Measurements from ENCODE around the gene MORN4. TPM values are rescaled to one million over a fixed set of nuclear protein-coding genes. Genes with fewer than 3 reads are reported as not detected.
"Not testable (repeated sequence)": the region's sequence is repeated elsewhere in the genome, so short reads cannot be mapped to it uniquely, and the experiment has no call there.

The MORN4 gene
- total RNA-seq, 1 donor from 2014 or later = 12.9 TPM

DNA sequence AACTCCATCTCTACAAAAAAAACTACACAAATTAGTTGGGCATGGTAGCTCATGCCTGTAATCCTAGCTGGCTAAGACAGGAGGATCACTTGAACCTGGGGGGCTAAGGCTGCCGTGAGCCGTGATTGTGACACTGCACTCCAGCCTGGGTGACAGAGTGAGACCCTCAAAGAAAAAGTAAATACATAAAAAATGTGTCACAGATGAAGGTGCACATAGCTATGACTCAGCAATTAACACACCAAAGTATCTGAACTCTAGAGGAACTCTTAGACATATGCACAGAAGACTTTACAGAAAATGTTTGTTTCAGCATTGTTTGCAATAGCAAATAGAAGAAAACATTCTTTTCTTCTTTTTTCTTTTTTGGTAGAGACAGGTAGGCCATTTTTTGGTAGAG, 35.5 kb downstream of the MORN4 start:
- DNase-seq (ENCODE audit: low spot score) = no peak

DNA sequence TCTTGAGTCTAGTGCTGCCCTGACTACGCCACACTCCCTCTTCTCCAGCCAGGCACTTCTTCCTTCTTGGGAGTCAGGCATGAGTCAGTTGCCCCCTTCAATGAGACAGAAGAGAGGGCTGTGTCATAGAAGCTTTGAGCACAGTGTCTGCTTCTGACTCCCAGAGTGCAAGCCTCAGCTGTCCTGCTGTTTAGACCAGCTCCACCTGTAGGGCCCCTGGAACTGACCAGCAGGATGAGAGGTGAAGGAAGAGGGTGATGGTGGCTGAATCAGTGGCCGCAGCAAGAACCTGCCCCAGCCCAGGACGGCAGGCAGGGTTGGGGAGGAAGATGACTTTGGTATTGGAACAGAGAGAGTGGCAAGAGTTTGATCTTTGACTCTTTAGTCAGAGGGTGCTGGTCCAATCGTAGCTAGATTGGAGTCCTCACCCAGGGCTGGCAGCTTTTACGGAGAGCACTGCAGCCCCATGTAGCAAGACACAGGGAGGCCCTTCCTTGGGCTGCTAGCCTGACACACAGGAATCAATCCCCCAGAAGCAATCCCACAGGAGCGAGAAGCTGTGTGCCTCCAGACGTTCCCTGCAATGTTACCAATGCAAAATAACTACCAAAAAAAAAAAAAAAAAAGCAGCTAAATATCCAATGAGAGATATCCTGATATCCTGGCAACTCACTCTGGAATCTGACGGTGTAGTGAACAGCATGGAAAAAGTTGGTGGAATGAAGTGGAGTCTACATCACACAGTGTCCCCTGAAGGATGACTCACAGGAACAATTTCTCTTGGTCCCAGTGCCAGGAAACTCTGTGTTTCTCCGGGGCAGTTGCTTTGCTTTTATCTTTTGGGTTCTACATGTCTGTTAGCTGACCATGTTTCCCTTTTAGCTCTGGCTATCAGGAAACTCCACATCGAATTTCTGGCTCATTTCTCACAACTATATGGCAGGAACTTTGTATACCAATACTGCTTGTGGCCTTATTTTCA, 36.9 kb downstream of the MORN4 start:
- DNase-seq (ENCODE audit: low spot score) = peak; percentile 70

DNA sequence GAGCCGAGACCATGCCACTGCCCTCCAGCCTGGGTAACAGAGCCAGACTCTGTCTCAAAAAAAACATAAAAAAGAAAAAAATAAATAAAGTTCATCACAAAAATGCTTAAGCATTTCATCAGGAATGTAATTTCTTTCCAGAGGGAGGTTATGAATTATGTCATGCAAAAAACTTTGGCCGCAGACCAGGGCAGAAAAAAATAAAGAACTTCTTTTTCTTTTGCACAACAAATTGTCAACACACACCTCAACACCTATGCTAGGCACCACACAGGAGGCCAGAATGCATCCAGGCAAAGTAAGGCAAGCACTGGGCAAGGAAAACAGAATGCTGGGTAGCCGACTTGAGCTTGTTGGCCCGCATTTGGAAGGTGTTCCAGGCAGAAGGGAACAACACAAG, 39.9 kb downstream of the MORN4 start:
- DNase-seq (ENCODE audit: low spot score) = no peak

DNA sequence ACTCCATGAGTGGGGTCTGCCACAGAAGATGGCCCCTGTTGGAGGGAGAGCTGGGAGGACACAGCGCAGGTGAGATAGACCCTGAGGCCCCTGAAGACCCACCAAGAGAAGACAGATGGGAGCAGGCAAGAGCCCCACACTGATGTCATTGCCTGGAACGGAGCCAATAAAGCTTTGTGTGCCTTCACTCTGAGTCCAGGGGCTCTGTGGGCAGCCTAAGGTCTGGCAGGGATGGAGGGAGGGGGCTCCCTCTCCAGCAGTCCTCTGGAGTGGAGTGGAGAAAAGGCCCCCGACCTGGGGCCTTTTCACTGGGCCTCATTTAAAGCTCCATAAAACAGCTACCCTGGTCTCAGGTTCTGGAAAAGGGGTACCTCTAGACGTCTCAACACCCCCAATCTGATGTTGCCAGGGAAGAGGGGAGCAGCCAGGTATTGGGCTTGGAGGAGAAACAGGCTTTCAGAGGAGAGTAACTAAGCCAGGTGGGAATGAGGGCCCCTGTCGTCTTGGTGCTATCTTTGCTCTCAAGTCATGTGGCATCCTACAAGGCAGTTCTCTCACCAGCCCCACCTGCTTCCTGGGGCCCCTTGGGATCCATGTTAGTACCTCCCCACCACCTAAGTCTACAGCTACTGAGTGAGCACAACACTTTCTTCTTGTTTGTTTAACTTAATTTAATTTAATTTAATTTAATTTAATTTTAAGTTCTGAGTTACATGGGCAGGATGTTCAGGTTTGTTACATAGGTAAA, 42.4 kb downstream of the MORN4 start:
- DNase-seq (ENCODE audit: low spot score) = no peak

DNA sequence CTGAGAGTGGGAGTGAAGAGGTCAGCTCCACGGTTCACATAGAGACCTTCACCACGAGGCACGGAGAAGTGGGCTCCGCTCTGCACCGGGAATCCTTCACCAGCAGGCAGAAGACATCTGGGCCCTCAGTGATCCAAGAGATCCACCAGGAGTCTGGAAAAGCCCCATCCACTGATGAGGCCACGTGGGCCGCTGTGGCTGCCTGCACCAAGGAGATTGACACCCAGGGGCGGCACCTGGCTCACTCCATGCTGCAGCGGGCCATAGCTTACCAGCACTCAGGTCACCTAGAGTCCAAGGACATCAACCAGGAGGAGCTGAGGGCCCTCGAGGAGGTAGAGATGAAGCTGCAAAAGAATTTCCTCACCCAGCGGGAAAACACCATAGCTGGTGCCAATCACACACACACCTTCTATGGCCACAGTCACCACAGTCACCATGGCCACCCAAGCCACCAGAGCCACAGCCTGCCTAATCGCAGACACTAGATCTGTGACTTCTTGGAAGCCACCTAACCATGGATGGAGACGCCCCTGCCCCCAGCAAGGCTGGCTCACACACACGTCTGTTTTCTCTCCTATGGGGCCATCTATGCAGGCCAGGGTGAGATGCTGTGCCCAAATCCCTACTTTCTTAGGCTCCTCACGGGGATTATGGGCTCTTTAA, 43.1 kb downstream of the MORN4 start:
- no peak for DNase-seq (ENCODE audit: low spot score)

DNA sequence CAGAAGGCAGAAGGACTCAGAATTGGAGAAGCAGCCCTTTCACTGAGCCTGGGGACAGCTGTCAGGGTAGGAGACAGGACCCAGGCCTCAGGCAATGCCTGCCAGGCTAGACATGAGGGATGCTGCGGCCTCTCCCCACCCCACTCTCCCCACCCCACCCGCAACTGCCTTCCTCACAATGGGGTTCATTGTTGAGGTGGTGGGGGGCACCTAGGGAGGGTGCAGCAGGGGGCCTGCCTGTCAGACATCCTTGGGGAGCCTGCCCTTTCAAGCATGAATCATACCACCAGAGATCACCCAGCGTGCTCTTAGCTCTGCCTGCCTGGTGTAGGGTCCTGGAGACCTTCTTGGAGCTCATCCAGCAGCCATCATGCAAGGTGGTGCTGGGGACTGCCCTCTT, 43.8 kb downstream of the MORN4 start, which contains the start of gene C10orf62:
C10orf62 (plus strand) TSS at position 243 of the 400 bp plus-strand sequence. CDS start 177 bp downstream, outside the sequence.
- DNase-seq (ENCODE audit: low spot score) = no peak

DNA sequence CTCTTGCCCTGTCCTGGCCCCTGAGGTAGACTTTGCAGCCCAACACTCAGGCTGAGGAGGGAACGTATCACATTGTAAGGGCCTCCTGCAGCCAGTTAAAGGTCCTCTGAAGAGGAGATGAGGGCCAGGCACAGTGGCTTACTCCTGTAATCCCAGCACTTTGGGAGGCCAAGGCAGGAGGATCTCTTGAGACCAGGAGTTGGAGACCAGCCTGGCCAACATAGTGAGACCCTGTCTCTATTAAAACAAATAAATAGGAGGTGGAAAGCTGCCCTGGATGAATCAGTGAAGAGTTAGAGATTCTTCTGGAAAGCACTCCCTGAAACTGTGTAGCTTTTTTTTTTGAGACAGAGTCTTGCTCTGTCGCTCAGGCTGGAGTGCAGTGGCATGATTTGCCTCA, 46.1 kb downstream of the MORN4 start:
- DNase-seq (ENCODE audit: low spot score) = no peak

DNA sequence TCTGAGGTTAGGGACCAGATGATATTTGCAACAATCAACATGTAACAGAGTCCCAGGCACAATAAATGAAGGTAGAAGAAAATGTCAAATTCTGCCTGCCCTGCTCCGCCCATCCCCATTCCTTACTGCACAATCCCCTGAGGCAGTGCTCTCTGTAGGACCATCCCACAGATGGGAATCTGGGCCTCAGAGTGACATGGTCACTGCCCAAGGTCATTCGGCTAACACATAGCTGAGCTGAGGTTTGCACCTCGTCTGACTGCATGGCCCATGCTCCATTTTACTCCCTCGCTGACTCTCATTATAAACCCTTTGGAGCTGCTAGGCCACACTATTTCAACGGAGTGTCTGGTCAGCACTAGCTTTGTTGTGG, 47.9 kb downstream of the MORN4 start:
- DNase-seq (ENCODE audit: low spot score) = no peak

DNA sequence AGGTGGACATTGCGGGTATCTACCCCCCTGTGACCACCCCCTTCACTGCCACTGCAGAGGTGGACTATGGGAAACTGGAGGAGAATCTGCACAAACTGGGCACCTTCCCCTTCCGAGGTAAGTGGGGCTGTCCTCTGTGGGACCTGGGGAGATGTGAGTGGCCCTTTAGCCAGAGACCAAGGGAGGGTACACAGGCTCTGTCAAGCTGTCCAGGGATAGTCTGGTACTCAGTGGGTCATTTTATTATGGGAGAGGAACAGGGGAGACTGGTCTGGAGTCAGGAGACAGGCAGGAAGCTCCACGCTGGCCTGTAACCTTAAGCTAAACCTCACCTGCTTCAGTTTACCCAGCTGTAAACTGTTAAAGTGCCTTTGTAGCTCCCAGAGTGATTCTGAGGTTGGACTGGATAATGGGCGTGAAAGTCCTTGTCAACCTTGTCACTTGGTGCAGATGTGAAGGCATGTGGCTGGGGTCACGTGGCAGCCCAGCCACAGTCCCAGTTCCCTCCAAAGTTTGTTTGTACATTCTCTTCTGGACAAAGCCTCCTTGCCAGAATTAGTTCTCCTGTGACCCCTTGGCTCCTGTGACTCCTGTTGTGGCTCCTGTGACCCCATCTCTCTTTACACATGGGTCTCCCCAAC, 48.4 kb downstream of the MORN4 start:
- DNase-seq (ENCODE audit: low spot score) = no peak

DNA sequence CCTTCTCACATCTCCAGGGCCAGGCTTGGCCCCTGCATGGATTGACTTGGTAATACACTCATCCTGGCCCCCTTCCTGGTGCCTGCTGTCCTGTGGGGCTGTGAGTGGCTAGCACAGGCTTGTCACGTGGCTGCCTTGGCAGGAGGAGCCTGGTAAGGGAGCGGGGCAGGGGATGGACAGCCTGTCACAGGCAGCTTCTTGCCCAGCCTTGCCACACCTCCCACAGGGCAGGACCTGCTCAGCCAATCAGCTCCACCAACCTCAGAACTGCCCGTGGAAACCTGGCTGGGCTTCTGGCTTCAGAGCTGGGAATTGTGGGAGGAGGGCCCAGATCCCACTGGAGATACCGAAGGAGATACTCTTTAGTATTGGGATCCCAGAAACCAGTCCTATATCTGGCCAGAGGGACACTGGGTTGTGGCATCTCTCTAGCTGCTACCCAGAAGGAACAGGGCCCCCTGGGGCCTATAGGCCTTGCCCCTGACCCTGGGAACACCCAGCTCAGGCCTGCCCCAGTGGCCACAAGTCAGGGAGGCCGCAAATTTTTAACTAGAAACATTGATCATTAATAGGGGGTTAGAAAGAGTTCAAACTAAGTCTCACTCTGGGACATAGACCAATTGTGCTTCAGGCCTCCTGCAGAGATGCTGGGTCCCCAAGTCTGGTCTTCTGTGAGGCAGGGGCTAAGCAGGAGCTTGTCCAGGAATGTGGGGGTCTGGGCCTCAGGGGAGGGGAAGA, 49.1 kb downstream of the MORN4 start, which contains the start of gene HOGA1:
HOGA1 (plus strand) TSS at position 330 of the 738 bp plus-strand sequence; CDS start at position 645, 315 bp downstream.
- DNase-seq (ENCODE audit: low spot score) = peak; percentile 67

DNA sequence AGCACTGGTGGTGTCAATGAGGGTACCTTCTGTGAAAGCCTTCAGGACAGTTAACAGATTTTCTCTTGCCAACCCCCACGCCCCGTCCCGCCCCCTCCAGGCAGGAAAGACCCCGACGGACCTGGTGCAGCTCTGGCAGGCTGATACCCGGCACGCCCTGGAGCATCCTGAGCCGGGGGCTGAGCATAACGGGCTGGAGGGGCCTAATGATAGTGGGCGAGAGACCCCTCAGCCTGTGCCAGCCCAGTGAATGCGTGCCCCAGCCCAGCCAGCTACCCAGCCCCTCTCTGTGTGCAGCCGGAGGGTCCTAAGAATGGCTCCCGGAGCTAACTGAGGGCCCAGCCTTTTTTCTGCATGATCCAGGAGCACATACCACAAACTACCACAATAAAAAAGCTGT, 49.8 kb downstream of the MORN4 start:
- DNase-seq (ENCODE audit: low spot score) = no peak

DNA sequence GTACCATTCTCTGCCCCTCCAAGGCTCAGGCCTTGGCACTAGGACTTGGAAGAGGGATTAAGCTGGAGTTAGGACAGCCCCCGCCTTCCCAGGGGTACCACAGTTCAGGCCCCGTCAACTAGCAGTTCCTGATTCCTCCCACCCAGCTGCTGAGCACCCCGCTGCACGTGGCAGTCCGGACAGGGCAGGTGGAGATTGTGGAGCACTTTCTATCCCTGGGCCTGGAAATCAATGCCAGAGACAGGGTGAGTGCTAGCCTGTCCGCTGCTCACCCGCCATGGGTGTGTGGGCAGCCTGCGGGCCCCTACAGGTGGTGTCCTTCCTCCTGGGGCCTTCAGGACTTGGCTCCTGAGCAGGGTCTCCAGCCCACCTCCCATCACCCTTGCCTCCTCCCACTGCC, 51.1 kb downstream of the MORN4 start:
- DNase-seq (ENCODE audit: low spot score) = no peak

DNA sequence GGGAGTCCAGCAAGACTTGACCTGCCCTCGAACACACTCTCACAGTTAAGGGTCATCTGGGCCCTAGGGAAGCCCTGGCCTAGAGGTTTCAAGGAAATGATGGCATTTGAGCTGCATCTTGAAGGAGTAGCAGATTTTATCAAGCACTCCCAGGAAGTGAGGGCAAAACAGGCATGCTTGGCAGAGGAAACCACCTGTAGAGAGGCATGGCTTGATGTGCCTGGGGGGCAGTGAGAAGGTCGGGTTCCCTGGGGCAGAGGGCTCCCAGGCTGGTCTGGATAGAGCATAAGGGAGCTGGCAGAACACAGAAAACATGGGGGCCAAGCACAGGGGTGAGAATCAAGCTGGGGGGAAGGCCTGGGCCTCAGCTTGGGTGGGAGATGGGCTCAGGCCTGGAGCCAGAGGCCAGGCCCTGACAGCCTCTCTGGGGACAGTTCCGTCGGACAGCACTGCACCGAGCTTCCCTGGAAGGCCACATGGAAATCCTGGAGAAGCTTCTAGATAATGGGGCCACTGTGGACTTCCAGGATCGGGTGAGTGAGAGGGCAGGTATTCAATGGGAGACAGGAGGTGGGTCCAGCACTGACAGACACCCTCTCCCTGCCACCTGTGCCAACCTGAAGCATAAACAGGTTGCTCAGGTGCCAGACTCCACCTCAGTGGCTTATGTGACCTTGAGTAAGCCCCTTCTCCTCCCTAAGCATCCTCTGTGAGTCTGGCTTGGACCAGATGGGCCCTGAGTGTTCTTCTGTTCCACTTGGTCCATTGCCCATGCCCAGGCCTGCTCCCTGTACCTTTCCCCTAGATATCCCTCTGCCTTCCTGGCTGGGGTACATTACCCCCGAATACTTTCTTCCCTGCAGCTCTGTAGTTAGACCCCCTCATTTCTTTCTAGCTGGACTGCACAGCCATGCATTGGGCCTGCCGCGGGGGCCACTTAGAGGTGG, 52.6 kb downstream of the MORN4 start:
- DNase-seq (ENCODE audit: low spot score) = no peak

DNA sequence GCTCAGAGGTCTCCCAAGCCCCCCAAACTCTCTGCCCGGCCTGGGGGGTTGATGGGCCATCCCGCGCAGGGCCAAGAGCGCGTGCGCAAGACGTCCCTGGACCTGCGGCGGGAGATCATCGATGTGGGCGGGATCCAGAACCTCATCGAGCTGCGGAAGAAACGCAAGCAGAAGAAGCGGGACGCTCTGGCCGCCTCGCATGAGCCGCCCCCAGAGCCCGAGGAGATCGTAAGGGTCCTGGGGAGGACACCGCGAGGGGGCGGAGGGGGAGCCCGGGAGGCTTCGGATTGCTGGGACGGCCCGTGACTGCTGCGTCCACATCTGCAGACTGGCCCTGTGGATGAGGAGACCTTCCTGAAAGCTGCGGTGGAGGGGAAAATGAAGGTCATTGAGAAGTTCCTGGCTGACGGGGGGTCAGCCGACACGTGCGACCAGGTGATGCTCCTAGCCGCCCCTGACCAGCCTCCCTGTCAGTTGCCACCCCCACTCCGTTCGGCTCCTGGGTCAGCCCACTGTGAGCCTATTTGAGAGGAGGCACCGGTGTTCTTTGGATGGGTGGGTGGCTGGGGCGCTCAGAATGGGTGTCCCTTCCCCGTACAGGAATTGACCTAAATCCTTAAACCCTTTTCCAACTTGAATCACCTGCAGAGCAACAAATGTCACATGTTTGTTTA, 55.0 kb downstream of the MORN4 start:
- DNase-seq (ENCODE audit: low spot score) = no peak

DNA sequence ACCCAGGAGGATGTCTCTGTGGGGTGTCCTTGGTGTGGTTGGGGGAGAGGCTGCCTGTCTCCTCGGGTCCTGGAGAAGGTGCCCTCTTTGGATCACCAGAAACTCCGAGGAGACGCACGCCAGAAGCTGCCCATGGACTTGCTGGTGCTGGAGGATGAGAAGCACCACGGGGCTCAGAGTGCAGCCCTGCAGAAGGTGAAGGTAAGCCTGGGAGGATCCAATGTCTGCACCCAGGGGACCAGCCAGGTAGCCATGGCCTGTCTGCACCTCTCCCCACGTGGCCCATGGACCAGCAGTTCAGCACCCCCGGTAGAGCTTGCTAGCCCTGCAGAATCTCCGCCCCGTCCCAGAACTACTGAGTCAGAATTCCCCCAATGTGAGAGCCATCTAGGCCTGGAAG, 55.6 kb downstream of the MORN4 start:
- no peak for DNase-seq (ENCODE audit: low spot score)

DNA sequence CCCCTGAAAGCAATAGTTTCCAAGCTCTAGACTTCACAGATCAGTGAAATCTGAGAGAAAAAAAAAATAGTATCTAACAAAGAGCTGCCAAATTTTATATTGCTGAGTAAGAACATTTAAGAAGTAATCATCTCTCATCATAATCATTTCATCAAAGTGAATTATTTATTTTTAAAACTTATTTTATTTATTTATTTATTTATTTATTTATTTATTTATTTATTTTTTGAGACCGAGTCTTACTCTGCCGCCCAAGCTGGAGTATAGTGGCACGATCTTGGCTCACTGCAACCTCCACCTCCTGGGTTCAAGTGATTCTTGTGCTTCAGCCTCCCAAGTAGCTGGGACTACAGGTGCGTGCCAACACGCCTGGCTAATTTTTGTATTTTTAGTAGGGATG, 56.8 kb downstream of the MORN4 start:
- DNase-seq (ENCODE audit: low spot score) = not testable (repeated sequence)

DNA sequence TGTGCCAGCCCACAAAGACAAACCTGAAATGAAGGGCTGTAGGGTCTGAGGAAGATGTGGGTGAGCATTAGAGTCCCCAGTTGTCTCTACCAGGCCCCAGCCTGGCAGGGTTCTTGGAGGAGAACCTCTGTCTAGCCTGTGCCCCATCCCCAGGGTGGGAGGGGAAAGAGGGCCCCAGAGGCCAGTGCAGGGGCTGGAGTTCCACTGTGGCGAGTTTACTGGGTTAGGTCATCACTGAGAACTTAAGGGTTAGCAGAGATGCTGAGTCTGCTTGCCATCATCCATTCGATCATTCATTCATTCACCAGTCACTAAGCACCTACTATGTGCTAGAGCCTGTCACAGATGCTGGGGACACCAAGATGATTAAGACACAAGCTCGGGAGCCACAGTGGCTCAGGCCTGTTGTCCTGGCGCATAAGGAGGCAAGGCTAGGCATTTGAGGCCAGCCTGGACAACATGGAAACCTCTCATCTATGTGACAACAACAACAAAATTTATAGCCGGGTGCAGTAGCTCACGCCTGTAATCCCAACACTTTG, 58.1 kb downstream of the MORN4 start:
- no peak for DNase-seq (ENCODE audit: low spot score)

DNA sequence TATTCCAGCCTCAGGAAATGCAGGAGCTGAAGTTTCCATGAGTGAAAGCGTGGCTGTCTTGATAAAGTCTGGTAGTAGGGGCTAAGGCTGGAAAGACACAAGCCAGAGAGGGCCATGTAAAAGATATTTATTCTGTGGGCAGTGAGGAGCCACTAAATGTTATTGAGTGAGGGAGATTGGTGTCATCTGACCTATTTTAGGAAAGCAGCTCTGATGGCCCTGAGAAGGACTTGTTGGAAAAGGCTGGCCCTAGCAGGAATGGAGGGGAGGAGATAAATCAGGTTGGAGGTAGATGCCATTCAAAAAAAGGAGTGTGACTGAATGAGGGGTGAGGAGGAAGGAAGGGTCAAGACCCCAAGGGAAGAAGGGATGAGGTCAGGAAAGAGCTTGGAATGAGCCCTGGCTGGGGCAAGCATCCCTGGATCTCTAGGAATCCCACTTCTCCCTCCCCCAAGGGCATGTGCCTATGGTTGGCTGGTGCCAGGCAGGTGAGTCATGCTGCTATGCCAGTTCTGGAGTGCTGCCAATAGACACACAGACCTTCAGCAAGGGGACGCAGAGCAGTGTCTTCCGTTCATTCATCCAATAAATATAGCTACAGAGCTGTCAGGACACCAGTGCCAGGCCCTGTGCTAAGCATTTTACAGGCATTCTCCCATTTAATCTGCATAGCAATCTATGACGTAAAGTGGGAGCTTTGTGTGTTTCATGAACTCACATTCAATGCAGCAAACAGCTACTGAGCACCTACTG, 58.8 kb downstream of the MORN4 start:
- peak; percentile 79 for DNase-seq (ENCODE audit: low spot score)
